DOHH2 (cell line): Measurements from ENCODE around the gene HSPBP1.

Source experiments
- H3F3A ChIP-seq: fragments of 200-600 bp; sonication (generic), shearing (Covaris generic); 2 replicates; pipeline ENCODE4 v1.6.0; 2016; ENCODE audit warnings: antibody characterized with exemption, mild to moderate bottlenecking; ENCODE audit not compliant: control insufficient read depth, insufficient read depth
- H3K27ac ChIP-seq: fragments of 200-600 bp; sonication (generic); 2 replicates; pipeline ENCODE4 v1.5.1; 2014; ENCODE audit warnings: low read depth, mild to moderate bottlenecking, low read length, moderate library complexity
- H3K27me3 ChIP-seq: fragments of 200-600 bp; sonication (generic); 2 replicates; pipeline ENCODE4 v1.6.1; 2014; ENCODE audit warnings: mild to moderate bottlenecking, low read length, mixed read lengths; ENCODE audit not compliant: control insufficient read depth
- H3K36me3 ChIP-seq: fragments of 200-600 bp; sonication (generic); 2 replicates; pipeline ENCODE4 v1.6.1; 2014; ENCODE audit warnings: mild to moderate bottlenecking, low read length, moderate library complexity, mixed read lengths; ENCODE audit not compliant: control insufficient read depth
- H3K4me1 ChIP-seq: fragments of 200-600 bp; sonication (generic); 2 replicates; pipeline ENCODE4 v1.6.1; 2014; ENCODE audit warnings: mild to moderate bottlenecking, low read length, mixed read lengths; ENCODE audit not compliant: control insufficient read depth
- H3K4me2 ChIP-seq: fragments of 200-600 bp; sonication (generic); 2 replicates; pipeline ENCODE4 v1.6.0; 2014; ENCODE audit warnings: mild to moderate bottlenecking, low read length, moderate library complexity
- H3K4me3 ChIP-seq: fragments of 200-600 bp; sonication (generic); 2 replicates; pipeline ENCODE4 v1.5.1; 2014; ENCODE audit warnings: mild to moderate bottlenecking, low read length, mixed read lengths
- H3K79me2 ChIP-seq: fragments of 200-600 bp; sonication (generic); 2 replicates; pipeline ENCODE4 v1.6.1; 2014; ENCODE audit warnings: mild to moderate bottlenecking, low read length, mixed read lengths; ENCODE audit not compliant: control insufficient read depth
- H3K9me2 ChIP-seq: fragments of 200-600 bp; sonication (generic); replicated peaks from 2 replicates; pipeline ENCODE4 v1.6.1; 2014; ENCODE audit warnings: mild to moderate bottlenecking, low read length, mixed read lengths; ENCODE audit not compliant: control insufficient read depth
- H3K9me3 ChIP-seq: fragments of 200-600 bp; sonication (generic); 2 replicates; pipeline ENCODE4 v1.6.1; 2014; ENCODE audit warnings: antibody characterized with exemption, low read length, mixed read lengths; ENCODE audit not compliant: control insufficient read depth, insufficient read depth
- H4K20me1 ChIP-seq: fragments of 200-600 bp; sonication (generic); 2 replicates; pipeline ENCODE4 v1.6.0; 2014; ENCODE audit warnings: low read depth, mild to moderate bottlenecking, antibody characterized with exemption, low read length, moderate library complexity; ENCODE audit not compliant: control insufficient read depth, insufficient read depth
- CTCF ChIP-seq: fragments of 200-600 bp; sonication (generic); IDR thresholded peaks from one replicate; pipeline ENCODE4 v1.5.1; 2014; ENCODE audit warnings: antibody characterized with exemption, mild to moderate bottlenecking, low read depth, low read length; ENCODE audit not compliant: poor library complexity, severe bottlenecking
- EZH2phosphoT487 ChIP-seq: fragments of 200-600 bp; sonication (generic); IDR thresholded peaks from 2 replicates; pipeline ENCODE4 v1.6.1; 2017; ENCODE audit warnings: borderline replicate concordance, mild to moderate bottlenecking, antibody characterized with exemption, low read length, moderate library complexity, mixed read lengths

HSPBP1 gene

DNA sequence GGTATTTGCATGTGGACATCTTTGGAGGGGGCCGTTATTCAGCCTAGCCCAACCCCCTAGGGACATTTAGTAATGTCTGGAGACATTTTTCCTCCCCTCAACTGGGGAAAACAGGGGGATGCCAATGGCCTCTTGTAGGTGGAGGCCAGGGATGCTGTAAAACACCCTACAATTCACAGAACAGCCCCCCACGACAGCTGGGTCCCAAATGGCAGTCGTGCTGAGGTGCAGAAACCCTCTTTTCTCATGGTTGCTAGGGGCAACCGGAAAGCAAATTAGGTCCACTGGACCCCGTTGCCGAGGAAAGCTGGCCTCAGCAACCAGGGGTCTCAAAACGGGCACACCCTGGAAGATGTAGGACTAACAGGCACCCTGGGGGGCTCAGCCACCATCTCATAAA lies 30.6 kb upstream of the HSPBP1 start:
- peak overlapping the region; percentile 37 for H3K4me2 ChIP-seq
- no peak overlapping the region for H3K27ac ChIP-seq
- H3K4me3 ChIP-seq, result no peak overlapping the region
- H3K9me2 ChIP-seq, result no peaks in the 10 kb centered on the region
- H3F3A ChIP-seq, result no peaks in the 10 kb centered on the region
- no peaks in the 10 kb centered on the region for H3K79me2 ChIP-seq
- no peaks in the 10 kb centered on the region for H3K9me3 ChIP-seq
- no peaks in the 10 kb centered on the region; the same call in 1 of the 2 replicates for H3K27me3 ChIP-seq
- H3K4me1 ChIP-seq, result peaks cover 38% of the 10 kb centered on the region
- H4K20me1 ChIP-seq, result no peaks in the 10 kb centered on the region
- no peaks in the 10 kb centered on the region for H3K36me3 ChIP-seq
- no peak for TF ChIP-seq CTCF
- TF ChIP-seq EZH2phosphoT487, result no peak

- Histone ChIP-seq H3F3A (no peaks in the 10 kb centered on the region), H3K4me2 (peak overlapping the region; percentile 37; the same call in 1 of the 2 replicates), H4K20me1 (no peaks in the 10 kb centered on the region), H3K36me3 (no peaks in the 10 kb centered on the region), H3K4me3 (no peak overlapping the region), H3K79me2 (no peaks in the 10 kb centered on the region), H3K4me1 (peaks cover 38% of the 10 kb centered on the region), H3K9me2 (no peaks in the 10 kb centered on the region), H3K27ac (no peak overlapping the region), H3K27me3 (no peaks in the 10 kb centered on the region; the same call in 1 of the 2 replicates), H3K9me3 (no peaks in the 10 kb centered on the region)
- TF ChIP-seq EZH2phosphoT487, result no peak
- no peak for TF ChIP-seq CTCF
Measured at GRCh38 chr19:55309448-55309847, 29.5 kb upstream of the HSPBP1 start.

DNA sequence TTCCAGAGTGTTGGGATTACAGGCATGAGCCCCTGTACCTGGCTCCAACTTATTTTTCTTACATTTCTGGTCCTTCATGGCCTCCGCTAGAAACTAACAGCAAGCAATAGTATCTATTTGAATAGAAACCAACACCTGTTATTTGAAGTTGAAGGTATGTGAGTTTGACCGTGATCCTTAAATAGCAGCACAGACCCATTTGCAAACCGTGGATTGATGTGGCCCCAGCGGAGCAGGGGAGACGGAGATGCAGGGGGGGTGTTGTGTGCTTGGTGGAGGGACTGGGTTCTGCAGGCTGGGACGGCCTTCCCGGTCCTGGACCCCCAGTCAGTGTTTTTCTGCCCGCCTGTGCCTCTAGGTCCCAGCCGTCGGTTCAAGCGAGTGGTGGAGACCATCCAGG lies 28.4 kb upstream of the HSPBP1 start:
- Histone ChIP-seq H3K4me1 (peaks cover 38% of the 10 kb centered on the region), H4K20me1 (no peaks in the 10 kb centered on the region), H3K27ac (no peak overlapping the region; the same call in 1 of the 2 replicates), H3K36me3 (no peaks in the 10 kb centered on the region), H3K9me2 (no peaks in the 10 kb centered on the region), H3K4me3 (no peak overlapping the region), H3K9me3 (no peaks in the 10 kb centered on the region), H3F3A (no peaks in the 10 kb centered on the region), H3K79me2 (no peaks in the 10 kb centered on the region), H3K27me3 (no peaks in the 10 kb centered on the region; the same call in 1 of the 2 replicates), H3K4me2 (peak overlapping the region; percentile 51)
- TF ChIP-seq CTCF (no peak), EZH2phosphoT487 (no peak)

DNA sequence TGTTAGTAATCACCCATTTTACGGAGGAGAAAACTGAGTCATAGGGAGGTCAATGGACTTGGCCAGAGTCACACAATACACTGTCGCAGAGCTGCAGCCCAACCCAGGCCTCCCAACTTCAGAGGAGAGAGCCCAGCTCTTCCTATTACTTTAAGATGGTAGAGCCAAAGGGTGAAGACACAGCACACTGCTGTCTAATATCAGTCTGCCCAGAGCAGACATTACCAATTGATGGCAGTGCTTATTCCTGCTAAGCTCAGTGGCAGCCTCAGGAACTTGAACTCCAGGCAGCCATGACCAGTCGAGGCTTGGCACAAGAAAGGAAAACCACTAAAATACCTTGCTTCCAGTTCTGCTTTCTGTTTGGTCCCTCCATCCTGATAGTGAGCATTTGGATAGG lies 26.8 kb upstream of the HSPBP1 start:
- Histone ChIP-seq H3K4me1 (peaks cover 44% of the 10 kb centered on the region), H3K27me3 (no peaks in the 10 kb centered on the region; the same call in 1 of the 2 replicates), H3K4me2 (no peak overlapping the region), H3K36me3 (no peaks in the 10 kb centered on the region), H3K79me2 (no peaks in the 10 kb centered on the region), H3K4me3 (no peak overlapping the region), H3K9me2 (no peaks in the 10 kb centered on the region), H3K9me3 (no peaks in the 10 kb centered on the region), H4K20me1 (no peaks in the 10 kb centered on the region), H3F3A (no peaks in the 10 kb centered on the region), H3K27ac (no peak overlapping the region)
- TF ChIP-seq CTCF, result no peak
- TF ChIP-seq EZH2phosphoT487, result no peak
